Measurements from ENCODE around the gene SLC16A5.

The SLC16A5 gene

DNA sequence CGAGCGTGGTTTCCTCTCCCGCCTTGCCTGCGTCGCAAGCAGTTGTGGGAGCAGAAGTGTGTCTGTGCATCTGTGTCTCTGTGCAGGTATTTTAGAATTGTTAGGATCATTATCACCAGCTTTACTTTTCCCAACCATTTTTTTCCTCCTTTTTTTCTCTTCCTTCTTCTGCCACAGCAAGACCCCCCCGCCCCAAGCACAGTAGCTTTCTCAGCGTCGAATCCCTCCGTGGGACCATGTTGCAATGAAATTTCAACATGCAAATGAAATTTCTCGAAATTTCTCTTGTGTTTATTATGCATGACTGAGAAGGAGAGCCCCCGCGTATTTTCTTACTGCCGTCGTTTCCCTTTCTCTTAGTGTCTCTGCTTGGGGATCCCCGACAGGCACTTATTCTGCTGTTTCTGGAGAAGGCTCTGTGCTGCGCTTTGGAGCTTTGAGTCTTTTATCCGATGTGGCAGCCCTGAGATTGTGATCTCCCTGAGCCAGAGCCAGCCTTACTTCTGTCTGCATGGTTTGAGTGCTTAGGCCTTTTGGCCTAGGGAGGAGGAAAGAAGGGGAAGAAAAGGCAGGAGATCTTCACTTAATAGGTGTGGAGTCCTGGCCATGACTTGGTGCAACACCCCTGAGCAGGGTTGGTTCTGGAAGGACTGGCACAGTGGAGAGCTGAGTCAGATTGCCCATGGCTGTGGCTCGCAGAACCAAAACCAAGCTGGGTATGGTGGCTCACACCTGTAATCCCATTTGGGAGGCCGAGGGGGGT lies 27.0 kb downstream of the SLC16A5 start:
- ChIA-PET CTCF (interaction anchor here (0.6 to 3.0 kb wide), 29 partner anchors 9 to 240 kb away, joined by 3 to 44 read pairs (median 6); partner anchors contain the start of genes MIF4GD, MRPL58, NT5C and NUP85), POLR2A (interaction anchor here (1.0 to 6.5 kb wide), 9 partner anchors 10 to 91 kb away, joined by 3 to 68 read pairs (median 5); partner anchors contain the start of genes ATP5PD, NT5C, NUP85 and SUMO2)
- TF ChIP-seq TARDBP (IDR thresholded peaks at IDR 0.05): no peak
- TF ChIP-seq FOXK2 (IDR thresholded peaks at IDR 0.05): no peak
- TF ChIP-seq ARNT (IDR thresholded peaks at IDR 0.05): no peak
- no peak for TF ChIP-seq HDGF (IDR thresholded peaks at IDR 0.05; ENCODE audit: borderline replicate concordance)
- no peak for TF ChIP-seq PKNOX1 (IDR thresholded peaks at IDR 0.05)
- TF ChIP-seq L3MBTL2 (conservative IDR thresholded peaks at IDR 0.05): no peak
- no peak for TF ChIP-seq SUZ12 (IDR thresholded peaks at IDR 0.05)
- TF ChIP-seq NFRKB (IDR thresholded peaks at IDR 0.05): no peak
- no peak for TF ChIP-seq BHLHE40 (IDR thresholded peaks at IDR 0.05; ENCODE audit: borderline replicate concordance)
- TF ChIP-seq SP1 (IDR thresholded peaks at IDR 0.05): no peak
- no peak for TF ChIP-seq CTBP1 (IDR thresholded peaks at IDR 0.05; ENCODE audit: borderline replicate concordance)
- TF ChIP-seq FOXM1 (IDR thresholded peaks at IDR 0.05; ENCODE audit: borderline replicate concordance): no peak
- no peak for TF ChIP-seq LEF1 (IDR thresholded peaks at IDR 0.05; ENCODE audit: borderline replicate concordance)
- TF ChIP-seq ELF4 (IDR thresholded peaks at IDR 0.05): no peak
- TF ChIP-seq FOXA1 (IDR thresholded peaks at IDR 0.05): no peak
- TF ChIP-seq ZNF384 (IDR thresholded peaks at IDR 0.05): no peak
- no peak for DNase-seq (ENCODE audit: extremely low spot score)

GRCh38 chr17:75115555-75115954 lies 27.8 kb downstream of the SLC16A5 start:
- POLR2A ChIA-PET: interaction anchor here (6.5 kb wide), 1 partner anchor 15 kb away, joined by 68 read pairs; the partner anchor contains the start of gene NT5C
- DNase-seq (ENCODE audit: extremely low spot score): no peak
- CTCF ChIA-PET: interaction anchor here (1.0 to 3.0 kb wide), 6 partner anchors 10 to 155 kb away, joined by 3 to 44 read pairs (median 10); partner anchors contain the start of gene MIF4GD

DNA sequence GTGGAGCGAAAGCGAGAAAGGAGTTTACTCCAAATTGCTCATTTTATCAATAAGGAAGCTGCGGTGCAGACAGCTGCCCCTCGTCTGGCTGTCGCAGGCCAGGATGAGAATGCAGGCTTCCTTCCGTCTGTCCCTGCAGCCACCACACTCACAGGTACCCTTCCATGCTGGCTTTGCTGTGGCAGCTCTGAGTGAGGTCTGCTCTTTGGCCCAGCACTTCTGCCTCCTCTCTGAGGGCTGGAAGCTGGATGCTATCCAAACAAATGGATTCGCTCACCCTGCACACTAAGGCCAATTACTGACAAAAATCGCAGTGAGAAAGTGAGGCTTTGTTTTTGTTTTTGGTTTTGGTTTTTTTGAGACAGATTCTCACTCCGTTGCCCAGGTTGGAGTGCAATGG lies 29.0 kb downstream of the SLC16A5 start:
- CTCF ChIA-PET: interaction anchor here (0.6 to 1.4 kb wide), 3 partner anchors 11 to 580 kb away, joined by 3 to 10 read pairs (median 3); no protein-coding TSS in a partner anchor
- no peak for DNase-seq (ENCODE audit: extremely low spot score)
- POLR2A ChIA-PET: interaction anchor here (0.9 to 6.5 kb wide), 4 partner anchors 13 to 88 kb away, joined by 3 to 68 read pairs (median 4); partner anchors contain the start of genes JPT1 and NT5C
- no peak for TF ChIP-seq LEF1 (IDR thresholded peaks at IDR 0.05; ENCODE audit: borderline replicate concordance)
- TF ChIP-seq FOXM1 (IDR thresholded peaks at IDR 0.05; ENCODE audit: borderline replicate concordance): no peak
- no peak for TF ChIP-seq FOXA1 (IDR thresholded peaks at IDR 0.05)
- TF ChIP-seq FOXK2 (IDR thresholded peaks at IDR 0.05): no peak

More at GRCh38 chr17:75115555-75115954, 27.8 kb downstream of the SLC16A5 start:
- TF ChIP-seq ZNF384 (IDR thresholded peaks at IDR 0.05) (no peak), BHLHE40 (IDR thresholded peaks at IDR 0.05; ENCODE audit: borderline replicate concordance) (no peak)

GRCh38 chr17:75118307-75118706 lies 30.6 kb downstream of the SLC16A5 start:
- no peak for TF ChIP-seq BHLHE40 (IDR thresholded peaks at IDR 0.05; ENCODE audit: borderline replicate concordance)
- no peak for TF ChIP-seq SUZ12 (IDR thresholded peaks at IDR 0.05)
- no peak for TF ChIP-seq SP1 (IDR thresholded peaks at IDR 0.05)
- no peak for TF ChIP-seq FOXK2 (IDR thresholded peaks at IDR 0.05)
- no peak for TF ChIP-seq ELF4 (IDR thresholded peaks at IDR 0.05)
- TF ChIP-seq L3MBTL2 (conservative IDR thresholded peaks at IDR 0.05): no peak
- no peak for TF ChIP-seq FOXA1 (IDR thresholded peaks at IDR 0.05)
- TF ChIP-seq HDGF (IDR thresholded peaks at IDR 0.05; ENCODE audit: borderline replicate concordance): no peak
- POLR2A ChIA-PET: interaction anchor here (6.5 kb wide), 1 partner anchor 12 kb away, joined by 68 read pairs; the partner anchor contains the start of gene NT5C
- CTCF ChIA-PET: interaction anchor here (0.6 to 0.7 kb wide), 4 partner anchors 11 to 707 kb away, joined by 3 to 4 read pairs (median 4); no protein-coding TSS in a partner anchor
- no peak for DNase-seq (ENCODE audit: extremely low spot score)

DNA sequence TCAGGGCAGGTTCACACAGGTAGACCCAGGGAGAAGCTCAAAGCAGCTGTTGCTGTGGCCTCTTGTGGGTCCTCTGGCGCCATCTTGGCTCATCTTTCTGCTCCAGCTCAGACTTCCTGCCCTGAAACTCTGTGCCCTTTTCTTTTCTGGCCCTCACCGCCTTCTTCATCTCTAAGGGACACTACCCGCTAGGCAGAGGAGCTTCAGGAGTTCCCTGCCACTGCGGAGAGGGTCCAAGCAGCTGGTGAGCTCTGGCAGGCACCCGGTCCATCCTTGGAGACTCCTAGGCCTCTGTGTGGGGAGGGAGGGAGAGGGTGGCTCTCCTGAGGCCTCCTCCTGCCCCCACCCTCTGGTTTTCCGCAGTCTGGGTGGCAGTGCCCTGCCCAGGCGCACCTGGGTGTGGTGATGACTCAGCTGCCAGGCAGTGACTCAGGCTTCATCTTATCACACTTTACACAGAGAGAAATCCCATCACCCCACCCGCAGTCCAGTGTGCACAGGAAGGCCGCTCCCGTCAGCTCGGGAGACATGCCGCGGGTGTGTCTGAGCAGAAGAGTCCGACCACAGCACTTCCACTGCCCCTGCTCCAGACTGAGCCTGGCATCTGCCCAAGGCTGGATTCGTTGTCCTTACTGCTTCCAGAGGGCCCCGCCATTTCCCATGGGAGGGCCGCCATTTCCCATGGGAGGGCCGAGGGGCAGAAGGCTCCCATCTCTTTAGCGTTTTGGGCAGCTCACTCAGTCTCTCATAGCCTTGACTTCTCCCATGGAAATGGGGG lies 36.5 kb downstream of the SLC16A5 start:
- TF ChIP-seq BHLHE40 (IDR thresholded peaks at IDR 0.05; ENCODE audit: borderline replicate concordance) (no peak), PKNOX1 (IDR thresholded peaks at IDR 0.05) (no peak), LEF1 (IDR thresholded peaks at IDR 0.05; ENCODE audit: borderline replicate concordance) (no peak), ZNF384 (IDR thresholded peaks at IDR 0.05) (no peak), SUZ12 (IDR thresholded peaks at IDR 0.05) (no peak), FOXM1 (IDR thresholded peaks at IDR 0.05; ENCODE audit: borderline replicate concordance) (no peak), FOXA1 (IDR thresholded peaks at IDR 0.05) (no peak), CTBP1 (IDR thresholded peaks at IDR 0.05; ENCODE audit: borderline replicate concordance) (no peak), HDGF (IDR thresholded peaks at IDR 0.05; ENCODE audit: borderline replicate concordance) (no peak), FOXK2 (IDR thresholded peaks at IDR 0.05) (no peak), SP1 (IDR thresholded peaks at IDR 0.05) (no peak), L3MBTL2 (conservative IDR thresholded peaks at IDR 0.05) (no peak), TARDBP (IDR thresholded peaks at IDR 0.05) (no peak), ARNT (IDR thresholded peaks at IDR 0.05) (no peak), NFRKB (IDR thresholded peaks at IDR 0.05) (no peak), ELF4 (IDR thresholded peaks at IDR 0.05) (no peak)
- POLR2A ChIA-PET: interaction anchor here (0.8 to 1.2 kb wide), 4 partner anchors 10 to 270 kb away, joined by 3 read pairs; partner anchors contain the start of genes ARMC7 and NUP85
- DNase-seq (ENCODE audit: extremely low spot score): no peak
- CTCF ChIA-PET: interaction anchor here (0.7 to 4.7 kb wide), 3 partner anchors 9 to 123 kb away, joined by 3 to 25 read pairs (median 14); no protein-coding TSS in a partner anchor

- DNase-seq (ENCODE audit: extremely low spot score): no peak
- ChIA-PET POLR2A (interaction anchor here (0.9 to 1.4 kb wide), 3 partner anchors 10 to 81 kb away, joined by 3 read pairs; partner anchors contain the start of genes JPT1 and NUP85), CTCF (interaction anchor here (4.7 kb wide), 1 partner anchor 10 kb away, joined by 25 read pairs; no protein-coding TSS in a partner anchor)
- TF ChIP-seq ZNF384 (IDR thresholded peaks at IDR 0.05) (no peak), HDGF (IDR thresholded peaks at IDR 0.05; ENCODE audit: borderline replicate concordance) (no peak), PKNOX1 (IDR thresholded peaks at IDR 0.05) (no peak), FOXM1 (IDR thresholded peaks at IDR 0.05; ENCODE audit: borderline replicate concordance) (no peak), L3MBTL2 (conservative IDR thresholded peaks at IDR 0.05) (no peak), TARDBP (IDR thresholded peaks at IDR 0.05) (no peak), LEF1 (IDR thresholded peaks at IDR 0.05; ENCODE audit: borderline replicate concordance) (no peak), ELF4 (IDR thresholded peaks at IDR 0.05) (no peak), FOXA1 (IDR thresholded peaks at IDR 0.05) (no peak), BHLHE40 (IDR thresholded peaks at IDR 0.05; ENCODE audit: borderline replicate concordance) (no peak), ARNT (IDR thresholded peaks at IDR 0.05) (no peak), CTBP1 (IDR thresholded peaks at IDR 0.05; ENCODE audit: borderline replicate concordance) (no peak), SUZ12 (IDR thresholded peaks at IDR 0.05) (no peak), FOXK2 (IDR thresholded peaks at IDR 0.05) (no peak), SP1 (IDR thresholded peaks at IDR 0.05) (no peak), NFRKB (IDR thresholded peaks at IDR 0.05) (no peak)
These were observed 37.0 kb downstream of the SLC16A5 start for GRCh38 chr17:75124819-75125162.

Measured in HEK293T (cell line).